ENCODE data around the gene LRP1. TPM values are rescaled to one million over a fixed set of nuclear protein-coding genes. Genes with fewer than 3 reads are reported as not detected.

LRP1 gene
- total RNA-seq, 2 experiments from 2014 or later, result 1.1 to 4.4 TPM

GRCh38 chr12:57225680-57226210 is 97.5 kb downstream of the LRP1 start:
- intact Hi-C loops (cut with micrococcal nuclease; ENCODE audit: unreplicated experiment), result no loop called here
- H3K9me3 ChIP-seq (ENCODE audit: low read length), result no peaks in the 10 kb centered on the region
- peaks cover 52% of the 10 kb centered on the region for H3K4me1 ChIP-seq (ENCODE audit: insufficient read depth, low read length, poor library complexity, severe bottlenecking)
- H3K79me2 ChIP-seq (ENCODE audit: insufficient read depth, low read depth, low read length), result peaks cover 13% of the 10 kb centered on the region
- peak overlapping the region; percentile 21 for H3K27ac ChIP-seq (ENCODE audit: low read depth, low read length, poor library complexity, severe bottlenecking)
- TF ChIP-seq, protein P1, sequence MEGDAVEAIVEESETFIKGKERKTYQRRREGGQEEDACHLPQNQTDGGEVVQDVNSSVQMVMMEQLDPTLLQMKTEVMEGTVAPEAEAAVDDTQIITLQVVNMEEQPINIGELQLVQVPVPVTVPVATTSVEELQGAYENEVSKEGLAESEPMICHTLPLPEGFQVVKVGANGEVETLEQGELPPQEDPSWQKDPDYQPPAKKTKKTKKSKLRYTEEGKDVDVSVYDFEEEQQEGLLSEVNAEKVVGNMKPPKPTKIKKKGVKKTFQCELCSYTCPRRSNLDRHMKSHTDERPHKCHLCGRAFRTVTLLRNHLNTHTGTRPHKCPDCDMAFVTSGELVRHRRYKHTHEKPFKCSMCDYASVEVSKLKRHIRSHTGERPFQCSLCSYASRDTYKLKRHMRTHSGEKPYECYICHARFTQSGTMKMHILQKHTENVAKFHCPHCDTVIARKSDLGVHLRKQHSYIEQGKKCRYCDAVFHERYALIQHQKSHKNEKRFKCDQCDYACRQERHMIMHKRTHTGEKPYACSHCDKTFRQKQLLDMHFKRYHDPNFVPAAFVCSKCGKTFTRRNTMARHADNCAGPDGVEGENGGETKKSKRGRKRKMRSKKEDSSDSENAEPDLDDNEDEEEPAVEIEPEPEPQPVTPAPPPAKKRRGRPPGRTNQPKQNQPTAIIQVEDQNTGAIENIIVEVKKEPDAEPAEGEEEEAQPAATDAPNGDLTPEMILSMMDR (conservative IDR thresholded peaks at IDR 0.05; ENCODE audit: low read length), result no peak
- TF ChIP-seq EZH2phosphoT487 (IDR thresholded peaks at IDR 0.05; ENCODE audit: borderline replicate concordance, low read depth, low read length), result no peak
- peak overlapping the region; percentile 65; the same call in 1 of the 2 replicates for H2AFZ ChIP-seq (ENCODE audit: low read length)
- no TSS peak for BruUV-seq (replicated peaks)
- peaks cover 6% of the 10 kb centered on the region for H3K36me3 ChIP-seq (ENCODE audit: insufficient read depth, low read length)
- DNase-seq (ENCODE audit: low spot score), result no peak
- H3K9me2 ChIP-seq (ENCODE audit: insufficient read depth, low read length), result no peaks in the 10 kb centered on the region
- ChIA-PET CTCF (ENCODE audit: unreplicated experiment) (interaction anchor here (0.5 to 1.2 kb wide), 2 partner anchors 12 kb away, joined by 3 to 4 read pairs; no protein-coding TSS in a partner anchor), POLR2A (interaction anchor here (2.5 to 3.1 kb wide), 2 partner anchors 13 to 16 kb away, joined by 17 to 19 read pairs; no protein-coding TSS in a partner anchor)
- H4K20me1 ChIP-seq (ENCODE audit: insufficient read depth, low read length), result no peaks in the 10 kb centered on the region
- peak overlapping the region; percentile 6 for H3K4me3 ChIP-seq (ENCODE audit: low read depth, low read length, poor library complexity, severe bottlenecking)
- peak overlapping the region; percentile 88 for H3K4me2 ChIP-seq (ENCODE audit: low read length)

DNA sequence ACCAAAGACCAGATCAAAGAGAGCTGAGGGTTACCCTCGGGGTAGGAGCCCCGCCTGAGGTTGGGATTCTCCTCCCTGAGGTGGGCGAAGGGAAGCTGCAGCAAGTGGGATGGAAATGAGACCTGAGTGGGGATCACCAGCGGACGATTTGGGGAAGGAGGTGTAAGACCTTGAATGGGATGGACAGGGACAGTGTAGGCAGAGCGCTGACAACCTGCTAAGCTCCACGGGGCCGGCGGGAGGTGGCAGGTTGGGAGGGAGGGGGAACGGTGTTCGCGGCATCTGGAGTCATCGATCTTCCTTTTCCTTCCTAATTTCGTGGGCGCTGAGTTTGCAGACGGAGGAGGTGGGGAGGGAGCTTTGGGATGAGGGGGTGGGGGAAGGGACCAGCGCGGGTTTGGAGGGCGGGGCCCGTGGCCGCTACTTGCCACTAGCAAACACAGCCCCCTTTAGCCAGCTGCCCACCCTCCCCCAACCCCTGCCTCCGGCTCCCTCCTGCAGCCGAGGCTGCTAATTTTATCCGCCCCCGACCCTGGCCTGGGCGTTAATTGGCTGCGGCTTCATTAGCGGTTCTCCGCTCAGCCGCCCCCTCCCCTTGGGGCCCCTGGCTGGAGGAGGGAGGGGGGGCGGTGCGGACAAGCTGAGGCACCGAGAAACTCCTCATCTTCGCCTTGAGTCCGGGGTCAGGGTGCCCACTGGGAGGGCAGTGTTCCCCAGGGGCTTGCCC is 98.5 kb downstream of the LRP1 start:
- Histone ChIP-seq H4K20me1 (ENCODE audit: insufficient read depth, low read length) (peaks cover 6% of the 10 kb centered on the region; the same call in 1 of the 2 replicates), H3K36me3 (ENCODE audit: insufficient read depth, low read length) (peaks cover 16% of the 10 kb centered on the region), H3K9me2 (ENCODE audit: insufficient read depth, low read length) (no peaks in the 10 kb centered on the region), H3K4me2 (ENCODE audit: low read length) (peak overlapping the region; percentile 88), H3K27ac (ENCODE audit: low read depth, low read length, poor library complexity, severe bottlenecking) (peak overlapping the region; percentile 36), H2AFZ (ENCODE audit: low read length) (peak overlapping the region; percentile 65), H3K9me3 (ENCODE audit: low read length) (no peaks in the 10 kb centered on the region), H3K79me2 (ENCODE audit: insufficient read depth, low read depth, low read length) (peaks cover 22% of the 10 kb centered on the region), H3K4me3 (ENCODE audit: low read depth, low read length, poor library complexity, severe bottlenecking) (peak overlapping the region; percentile 56), H3K4me1 (ENCODE audit: insufficient read depth, low read length, poor library complexity, severe bottlenecking) (peaks cover 60% of the 10 kb centered on the region)
- POLR2A ChIA-PET, result interaction anchor here (0.7 to 3.1 kb wide), 7 partner anchors 9 to 288 kb away, joined by 3 to 19 read pairs (median 7); partner anchors contain the start of gene NXPH4
- CTCF ChIA-PET (ENCODE audit: unreplicated experiment), result interaction anchor here (0.6 to 1.2 kb wide), 4 partner anchors 11 to 16 kb away, joined by 3 to 4 read pairs (median 4); no protein-coding TSS in a partner anchor
- intact Hi-C loops (cut with micrococcal nuclease; ENCODE audit: unreplicated experiment), result no loop called here
- BruUV-seq (replicated peaks), result no TSS peak
- DNase-seq (ENCODE audit: low spot score), result peak; percentile 47
- TF ChIP-seq, protein P1 (conservative IDR thresholded peaks at IDR 0.05; ENCODE audit: low read length), result no peak
- TF ChIP-seq EZH2phosphoT487 (IDR thresholded peaks at IDR 0.05; ENCODE audit: borderline replicate concordance, low read depth, low read length), result no peak
